Sigmoid colon (tissue), 4 donors: Measurements from ENCODE around the gene ZC3H13.

Experiments used
- CTCF ChIP-seq, 4 experiments: fragments of 450-650 bp in 3 of 4; fragments of 200-600 bp in 1 of 4; IDR thresholded peaks; one replicate each; pipeline ENCODE4 v1.5.1; 2016 to 2019; ENCODE audit warnings: antibody characterized with exemption in 4 of 4, mild to moderate bottlenecking in 3 of 4, moderate library complexity in 2 of 4
- EP300 ChIP-seq, 4 donors: sonication (generic); formaldehyde crosslinking; IDR thresholded peaks; one replicate each; pipeline ENCODE4 v1.6.1; 2017; ENCODE audit warnings: antibody characterized with exemption in 4 of 4
- POLR2A ChIP-seq, 2 donors: fragments of 450-650 bp; IDR thresholded peaks; one replicate each; pipeline ENCODE4 v1.6.1; 2016; ENCODE audit warnings: antibody characterized with exemption in 2 of 2, mild to moderate bottlenecking in 2 of 2, moderate library complexity in 2 of 2
- POLR2AphosphoS5 ChIP-seq, 4 donors: sonication (generic); formaldehyde crosslinking; IDR thresholded peaks; one replicate each; pipeline ENCODE4 v1.6.1; 2017; ENCODE audit warnings: antibody characterized with exemption in 4 of 4

- TF ChIP-seq CTCF (IDR thresholded peaks at IDR 0.05) (no peak), POLR2AphosphoS5 (IDR thresholded peaks at IDR 0.05) (no peak), POLR2A (IDR thresholded peaks at IDR 0.05) (no peak), EP300 (IDR thresholded peaks at IDR 0.05) (no peak)
These were observed 34.9 kb upstream of the ZC3H13 start for GRCh38 chr13:46087481-46087880.
